Suprapubic skin (tissue), 4 donors: ENCODE results near the gene SLC9B1.

Experiments used
- CTCF ChIP-seq, 2 donors: fragments of 200-600 bp in 1 of 2; fragments of 450-650 bp in 1 of 2; sonication (generic) in 1 of 2; IDR thresholded peaks; one replicate each; pipeline ENCODE4 v1.5.1; 2016 to 2019; ENCODE audit warnings: antibody characterized with exemption in 2 of 2, mild to moderate bottlenecking in 1 of 2, moderate library complexity in 1 of 2
- EP300 ChIP-seq: sonication (generic); formaldehyde crosslinking; IDR thresholded peaks from one replicate; pipeline ENCODE4 v1.6.1; 2017; ENCODE audit warnings: antibody characterized with exemption
- POLR2A ChIP-seq, 2 donors: fragments of 450-650 bp; IDR thresholded peaks; one replicate each; pipeline ENCODE4 v1.6.1; 2017; ENCODE audit warnings: antibody characterized with exemption in 2 of 2, mild to moderate bottlenecking in 2 of 2, moderate library complexity in 2 of 2
- POLR2AphosphoS5 ChIP-seq, 3 donors: sonication (generic); formaldehyde crosslinking; IDR thresholded peaks; one replicate each; pipeline ENCODE4 v1.6.1; 2017; ENCODE audit warnings: antibody characterized with exemption in 3 of 3

GRCh38 chr4:102862747-102863146, 156.8 kb downstream of the SLC9B1 start:
- TF ChIP-seq CTCF (IDR thresholded peaks at IDR 0.05) = no peak
- no peak for TF ChIP-seq POLR2AphosphoS5 (IDR thresholded peaks at IDR 0.05)
- no peak for TF ChIP-seq POLR2A (IDR thresholded peaks at IDR 0.05)
- TF ChIP-seq EP300 = no peak
